Tibial nerve (tissue), 4 donors: ENCODE results near the gene LSM12. TPM values are rescaled to one million over a fixed set of nuclear protein-coding genes. Genes with fewer than 3 reads are reported as not detected.

ENCODE experiments used
- DNase-seq, 2 donors: peaks; one replicate each; pipeline ENCODE4 v3.0.0-alpha.2; 2019; ENCODE audit warnings: low spot score in 2 of 2
- H3K27ac ChIP-seq, 4 donors: fragments of 200-600 bp; sonication (generic) in 3 of 4; one replicate each; pipeline ENCODE4 v1.5.1; 2017 to 2019; ENCODE audit warnings: mild to moderate bottlenecking in 1 of 4
- H3K27me3 ChIP-seq, 2 donors: fragments of 200-600 bp; sonication (generic) in 1 of 2; one replicate each; pipeline versions ENCODE4 v1.5.1 to v1.6.0; 2017 to 2019
- H3K36me3 ChIP-seq, 3 donors: fragments of 200-600 bp; sonication (generic); one replicate each; pipeline ENCODE4 v1.5.1; 2018 to 2019
- H3K4me1 ChIP-seq, 4 donors: fragments of 200-600 bp; sonication (generic) in 3 of 4; one replicate each; pipeline ENCODE4 v1.5.1; 2017 to 2019
- H3K4me3 ChIP-seq, 4 donors: fragments of 200-600 bp; sonication (generic) in 3 of 4; one replicate each; pipeline ENCODE4 v1.5.1; 2017 to 2019; ENCODE audit warnings: mild to moderate bottlenecking in 1 of 4, moderate library complexity in 1 of 4
- H3K9me3 ChIP-seq, 4 donors: fragments of 200-600 bp; sonication (generic) in 3 of 4; one replicate each; pipeline ENCODE4 v1.5.1; 2017 to 2019
- CTCF ChIP-seq, 5 experiments: fragments of 200-600 bp in 3 of 5; fragments of 450-650 bp in 2 of 5; sonication (generic) in 3 of 5; IDR thresholded peaks; one replicate each; pipeline ENCODE4 v1.5.1; 2016 to 2019; ENCODE audit warnings: antibody characterized with exemption in 5 of 5, mild to moderate bottlenecking in 3 of 5, moderate library complexity in 2 of 5
- EP300 ChIP-seq, 2 donors: sonication (generic); formaldehyde crosslinking; IDR thresholded peaks; one replicate each; pipeline ENCODE4 v1.6.1; 2017; ENCODE audit warnings: antibody characterized with exemption in 2 of 2, mild to moderate bottlenecking in 1 of 2
- POLR2A ChIP-seq, 2 donors: fragments of 450-650 bp; IDR thresholded peaks; one replicate each; pipeline ENCODE4 v1.6.1; 2017; ENCODE audit warnings: antibody characterized with exemption in 2 of 2, mild to moderate bottlenecking in 2 of 2, moderate library complexity in 2 of 2
- WGBS, 2 donors: methylation state at CpG; one replicate each; pipeline ENCODE4 v1.1.5; 2018; 5-methylcytosine and 5-hydroxymethylcytosine counted together
- total RNA-seq, 4 donors: library from RNA; depleted of rRNA; stranded (reverse); fragments of >200 nt; gene quantifications; one replicate each; pipeline ENCODE4 v1.1.0, GENCODE V29; 2016

LSM12 gene
- total RNA-seq, 4 donors from 2014 or later = 18.2 to 37.2 (median 23.9) TPM

- 70 to 81% methylated on average over 16 to 18 of the region's 18 CpGs for WGBS, 2 donors
- no peak for DNase-seq
- Histone ChIP-seq H3K9me3 (no peaks in the 10 kb centered on the region), H3K27ac (no peak overlapping the region), H3K4me3 (no peak overlapping the region), H3K36me3 (peaks cover 0 to 100% (median 32%) of the 10 kb centered on the region in 3 donors), H3K27me3 (no peaks in the 10 kb centered on the region), H3K4me1 (peaks cover 0 to 22% (median 0%) of the 10 kb centered on the region in 4 donors)
- TF ChIP-seq POLR2A (IDR thresholded peaks at IDR 0.05) (no peak), CTCF (IDR thresholded peaks at IDR 0.05) (no peak), EP300 (IDR thresholded peaks at IDR 0.05) (no peak)
Measured at GRCh38 chr17:44079877-44080821, 13.7 kb upstream of the LSM12 start.

GRCh38 chr17:44078412-44078811, 11.9 kb upstream of the LSM12 start:
- no peak for DNase-seq
- no peak overlapping the region for H3K4me3 ChIP-seq
- peaks cover 0 to 37% (median 0%) of the 10 kb centered on the region in 4 donors for H3K4me1 ChIP-seq
- no peak overlapping the region for H3K27ac ChIP-seq
- TF ChIP-seq POLR2A (IDR thresholded peaks at IDR 0.05) (no peak), EP300 (IDR thresholded peaks at IDR 0.05) (no peak), CTCF (IDR thresholded peaks at IDR 0.05) (no peak)
- H3K27me3 ChIP-seq = no peaks in the 10 kb centered on the region
- peaks cover 0 to 100% (median 18%) of the 10 kb centered on the region in 3 donors for H3K36me3 ChIP-seq
- WGBS, 2 donors = 82 to 88% methylated on average over 15 to 19 of the region's 19 CpGs
- no peaks in the 10 kb centered on the region for H3K9me3 ChIP-seq

- no peaks in the 10 kb centered on the region for H3K9me3 ChIP-seq
- peaks cover 0 to 96% (median 13%) of the 10 kb centered on the region in 3 donors for H3K36me3 ChIP-seq
- H3K27ac ChIP-seq = peak overlapping the region in 1 of 4 donors; percentile 41
- TF ChIP-seq CTCF (IDR thresholded peaks at IDR 0.05) = no peak
- no peak for TF ChIP-seq EP300 (IDR thresholded peaks at IDR 0.05)
- TF ChIP-seq POLR2A (IDR thresholded peaks at IDR 0.05) = no peak
- DNase-seq = no peak
- WGBS, 2 donors = 55 to 61% methylated on average over 4 of the region's 4 CpGs
- no peaks in the 10 kb centered on the region for H3K27me3 ChIP-seq
- H3K4me3 ChIP-seq = no peak overlapping the region
- H3K4me1 ChIP-seq = peaks cover 0 to 45% (median 0%) of the 10 kb centered on the region in 4 donors
Measured at GRCh38 chr17:44077595-44077909, 11.1 kb upstream of the LSM12 start.

GRCh38 chr17:44076716-44077594, 10.5 kb upstream of the LSM12 start:
- TF ChIP-seq EP300 (IDR thresholded peaks at IDR 0.05) (no peak), POLR2A (IDR thresholded peaks at IDR 0.05) (no peak), CTCF (IDR thresholded peaks at IDR 0.05) (no peak)
- Histone ChIP-seq H3K27ac (peak overlapping the region in 1 of 4 donors; percentile 41), H3K27me3 (no peaks in the 10 kb centered on the region), H3K9me3 (no peaks in the 10 kb centered on the region), H3K36me3 (peaks cover 0 to 90% (median 11%) of the 10 kb centered on the region in 3 donors), H3K4me1 (peaks cover 0 to 50% (median 2%) of the 10 kb centered on the region in 4 donors), H3K4me3 (no peak overlapping the region)
- 67% methylated on average over 6 of the region's 6 CpGs for WGBS, 2 donors
- DNase-seq = no peak
